Brain pericyte (primary cell): Measurements from ENCODE around the gene YPEL1.
"Not testable (repeated sequence)": the region's sequence is repeated elsewhere in the genome, so short reads cannot be mapped to it uniquely, and the experiment has no call there.

Experiments used
- DNase-seq: peaks from one replicate; pipeline ENCODE4 v3.0.0-alpha.2; 2012; ENCODE audit warnings: low read depth, low spot score

Gene YPEL1

DNA sequence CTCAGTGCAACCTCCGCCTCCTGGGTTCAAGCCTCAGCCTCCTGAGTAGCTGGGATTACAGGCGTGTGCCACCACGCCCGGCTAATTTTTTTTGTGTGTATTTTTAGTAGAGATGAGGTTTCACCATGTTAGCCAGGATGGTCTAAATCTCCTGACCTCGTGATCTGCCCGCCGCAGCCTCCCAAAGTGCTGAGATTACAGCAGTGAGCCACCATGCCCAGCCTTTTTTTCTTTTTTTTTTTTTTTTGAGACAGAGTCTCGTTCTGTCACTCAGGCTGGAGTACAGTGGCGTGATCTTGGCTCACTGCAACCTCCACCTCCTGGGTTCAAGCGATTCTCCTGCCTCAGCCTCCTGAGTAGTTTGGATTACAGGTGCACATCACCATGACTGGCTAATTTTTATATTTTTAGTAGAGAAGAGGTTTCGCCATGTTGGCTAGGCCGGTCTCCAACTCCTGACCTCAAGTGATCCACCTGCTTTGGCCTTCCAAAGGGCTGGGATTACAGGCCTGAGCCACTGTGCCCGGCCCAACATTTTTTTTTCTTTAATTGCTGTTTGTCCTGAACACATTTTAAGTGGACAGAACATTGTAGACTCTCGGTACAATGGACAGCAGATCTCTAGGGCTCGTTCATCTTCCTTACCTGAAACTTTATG lies 14.3 kb downstream of the YPEL1 start:
- not testable (repeated sequence) for DNase-seq

DNA sequence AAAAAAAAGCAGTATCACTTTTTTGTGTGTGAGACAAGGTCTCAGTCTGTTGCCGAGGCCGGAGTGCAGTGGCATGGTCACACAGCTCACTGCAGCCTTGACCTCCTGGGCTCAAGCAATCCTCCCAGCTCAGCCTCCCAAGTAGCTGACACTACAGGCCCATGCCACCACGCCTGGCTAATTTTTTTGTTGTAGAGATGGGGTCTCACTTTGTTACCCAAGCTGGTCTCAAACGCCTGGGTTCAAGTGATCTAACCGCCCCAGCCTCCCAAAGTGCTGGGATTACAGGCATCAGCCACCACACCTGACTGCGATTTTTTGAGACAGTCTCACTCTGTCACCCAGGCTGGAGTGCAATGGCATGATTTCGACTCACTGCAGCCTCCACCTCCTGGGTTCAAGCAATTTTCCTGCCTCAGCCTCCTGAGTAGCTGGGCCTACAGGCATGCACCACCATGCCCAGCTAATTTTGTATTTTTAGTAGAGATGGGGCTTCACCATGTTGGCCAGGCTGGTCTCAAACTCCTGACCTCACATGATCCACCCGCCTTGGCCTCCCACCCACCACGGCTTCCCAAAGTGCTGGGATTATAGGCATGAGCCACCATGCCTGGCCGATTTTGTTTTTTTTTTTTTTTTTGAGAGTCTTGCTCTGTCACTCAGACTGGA lies 15.3 kb downstream of the YPEL1 start:
- not testable (repeated sequence) for DNase-seq

GRCh38 chr22:21719024-21719423 lies 16.6 kb downstream of the YPEL1 start:
- no peak for DNase-seq

GRCh38 chr22:21718499-21718898 lies 17.1 kb downstream of the YPEL1 start:
- DNase-seq = no peak

GRCh38 chr22:21716395-21717122 lies 19.0 kb downstream of the YPEL1 start:
- DNase-seq = not testable (repeated sequence)

DNA sequence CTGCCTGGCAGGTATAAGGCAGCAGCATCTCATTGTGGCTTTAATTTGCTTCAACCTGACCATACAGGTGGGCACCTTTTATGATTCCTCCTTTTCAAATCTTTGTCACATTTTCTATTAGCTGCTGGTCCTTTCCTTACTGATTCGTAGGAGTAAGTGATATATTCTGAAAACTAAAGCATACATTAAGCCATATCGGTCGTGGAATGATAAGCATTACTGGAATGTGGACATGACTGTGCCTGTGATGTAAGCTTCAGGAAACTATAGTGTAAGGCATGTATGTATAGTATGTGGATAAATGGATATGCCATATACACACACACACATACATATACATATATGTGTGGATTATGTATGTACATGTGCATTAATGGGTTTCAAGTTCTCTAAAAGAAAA lies 20.8 kb downstream of the YPEL1 start:
- DNase-seq = no peak

DNA sequence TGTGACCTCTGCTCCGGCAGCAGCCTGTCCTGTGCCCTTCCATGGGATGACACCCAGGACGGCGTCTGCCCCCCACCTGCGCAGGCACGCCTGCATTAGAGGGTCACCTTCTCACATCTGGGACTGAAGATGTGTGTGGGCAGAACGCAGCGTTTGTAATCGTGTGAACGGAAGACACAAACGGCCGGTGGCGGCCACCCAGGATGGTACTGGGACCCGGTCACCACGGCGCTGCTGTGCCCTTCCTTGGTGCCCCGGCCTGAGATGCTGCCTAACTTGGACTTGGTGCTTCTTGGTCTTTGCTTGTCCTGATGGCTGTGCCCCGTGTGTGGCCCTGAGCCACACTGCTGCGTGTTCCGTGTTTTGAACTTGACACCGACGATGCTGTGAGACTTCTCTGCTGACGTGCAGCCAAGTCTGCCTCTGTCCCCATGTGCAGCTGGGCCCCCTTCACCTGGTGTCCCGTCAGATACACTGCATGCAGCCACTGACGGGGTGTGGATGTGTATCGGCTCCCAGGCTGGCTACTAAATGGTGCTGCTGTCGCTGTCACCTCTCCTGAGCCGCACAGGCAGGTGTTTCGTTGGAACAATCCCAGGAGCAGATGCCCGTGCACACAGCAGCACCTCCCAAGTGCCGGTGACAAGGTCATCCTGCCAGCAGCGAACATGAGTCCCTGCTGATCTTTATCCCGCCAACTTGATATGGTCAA lies 21.4 kb downstream of the YPEL1 start:
- no peak for DNase-seq

GRCh38 chr22:21713428-21714058 lies 22.1 kb downstream of the YPEL1 start:
- no peak for DNase-seq

GRCh38 chr22:21712751-21713427 lies 22.7 kb downstream of the YPEL1 start:
- DNase-seq = peak; percentile 39

DNA sequence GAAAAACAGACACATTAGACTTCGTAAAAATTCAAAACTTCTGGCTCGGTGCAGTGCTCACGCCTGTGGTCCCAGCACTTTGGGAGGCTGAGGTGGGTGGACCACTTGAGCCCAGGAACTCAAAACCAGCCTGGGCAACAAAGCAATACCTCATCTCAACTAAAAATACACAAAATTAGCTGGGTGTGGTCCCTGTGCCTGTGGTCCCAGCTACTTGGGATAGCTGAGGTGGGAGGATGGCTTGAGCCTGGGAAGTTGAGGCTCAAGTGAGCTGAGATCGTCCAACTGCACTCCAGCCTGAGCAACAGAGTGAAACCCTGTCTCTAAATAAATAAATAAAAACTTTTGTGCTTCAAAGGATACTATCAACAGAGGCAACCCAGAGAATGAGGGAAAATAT lies 23.7 kb downstream of the YPEL1 start:
- DNase-seq = no peak

DNA sequence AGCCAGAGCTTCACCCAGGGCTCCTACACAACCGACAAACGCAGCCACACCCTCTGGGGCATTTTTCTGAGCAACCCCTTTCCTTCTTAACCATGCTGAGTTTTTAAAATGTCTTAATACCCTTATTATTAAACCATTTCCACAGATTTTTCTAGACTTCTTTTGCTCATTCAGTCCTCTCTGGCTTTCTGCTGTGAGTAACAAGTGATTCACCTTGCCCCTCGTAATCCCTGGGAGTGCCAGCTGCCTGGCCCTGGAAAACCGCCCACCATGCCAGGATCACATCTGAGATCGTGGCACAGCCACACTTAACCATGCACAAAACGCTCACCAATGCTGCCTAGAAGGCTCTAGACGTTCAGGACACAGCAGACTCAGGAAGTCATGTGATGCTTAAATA lies 25.4 kb downstream of the YPEL1 start:
- no peak for DNase-seq

DNA sequence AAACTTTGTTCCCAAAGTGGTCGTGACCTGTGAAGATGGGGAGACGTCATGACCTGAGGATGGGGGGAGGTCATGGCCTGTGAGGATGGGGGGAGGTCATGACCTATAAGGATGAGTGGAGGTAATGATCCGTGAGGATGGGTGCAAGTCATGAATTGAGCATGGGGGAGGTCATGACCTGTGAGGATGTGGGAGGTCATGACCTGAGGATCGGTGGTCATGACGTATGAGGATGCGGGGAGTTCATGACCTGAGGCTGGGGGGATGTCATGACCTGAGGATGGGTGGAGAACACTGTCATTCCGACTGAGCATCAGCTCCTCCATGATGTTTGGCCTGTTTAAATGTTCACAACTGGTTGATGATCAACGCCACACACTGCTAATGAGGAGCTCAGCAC lies 25.9 kb downstream of the YPEL1 start:
- no peak for DNase-seq

GRCh38 chr22:21708960-21709359 lies 26.6 kb downstream of the YPEL1 start:
- DNase-seq = no peak

- no peak for DNase-seq
Measured at GRCh38 chr22:21707677-21708076, 27.9 kb downstream of the YPEL1 start.

GRCh38 chr22:21703684-21704316 lies 31.8 kb downstream of the YPEL1 start:
- DNase-seq = no peak

GRCh38 chr22:21702700-21703683 lies 32.6 kb downstream of the YPEL1 start:
- no peak for DNase-seq

- DNase-seq = no peak
Measured at GRCh38 chr22:21702094-21702493, 33.5 kb downstream of the YPEL1 start.

DNA sequence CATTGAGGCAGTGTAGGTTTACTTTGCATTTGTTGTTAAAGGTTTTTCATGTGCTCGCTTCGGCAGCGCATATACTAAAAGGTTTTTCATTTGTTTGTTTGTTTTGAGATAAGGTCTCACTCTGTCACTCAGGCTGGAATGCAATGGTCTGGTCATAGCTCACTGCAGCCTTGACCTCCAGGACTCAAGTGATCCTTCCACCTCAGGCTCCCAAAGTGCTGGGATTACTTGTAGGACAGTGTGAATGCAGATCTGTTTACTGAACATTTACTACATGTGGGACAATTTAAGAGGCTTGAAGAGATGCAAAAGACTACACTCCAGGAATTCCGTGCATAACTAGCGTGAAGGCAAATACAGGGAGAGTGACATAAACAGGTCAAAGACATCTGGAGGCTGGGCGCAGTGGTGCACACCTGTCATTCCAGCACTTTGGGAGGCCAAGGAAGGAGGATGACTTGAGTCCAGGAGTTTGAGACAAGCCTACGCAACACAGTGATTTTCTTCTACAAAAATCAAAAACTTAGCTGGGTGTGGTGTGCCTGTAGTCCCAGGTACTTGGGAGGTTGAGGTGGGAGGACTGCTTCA lies 34.1 kb downstream of the YPEL1 start:
- DNase-seq = no peak

- DNase-seq = no peak
Measured at GRCh38 chr22:21700822-21701221, 34.8 kb downstream of the YPEL1 start.
